C4-2B (cell line): ENCODE measurements around the gene ITGA2B.

Source experiments
- H3K27ac ChIP-seq: fragments of 450-650 bp; 2 replicates; pipeline ENCODE4 v1.5.1; 2017
- CTCF ChIP-seq: fragments of 450-650 bp; conservative IDR thresholded peaks from 2 replicates; pipeline ENCODE4 v1.5.1; 2017; ENCODE audit warnings: mild to moderate bottlenecking
- ZFX ChIP-seq: fragments of 450-650 bp; IDR thresholded peaks from 2 replicates; pipeline ENCODE4 v1.6.1; 2017

Gene ITGA2B

GRCh38 chr17:44389281-44389680 is at the start of gene ITGA2B:
TSS of gene ITGA2B (minus strand) at chr17:44389649. CDS start at chr17:44389473, 176 bp downstream.
- TF ChIP-seq CTCF, result no peak
- TF ChIP-seq ZFX, result no peak
- no peak within 1 kb of the TSS for H3K27ac ChIP-seq

- H3K27ac ChIP-seq, result no peak overlapping the region
- no peak for TF ChIP-seq ZFX
- no peak for TF ChIP-seq CTCF
These were observed 49.7 kb upstream of the ITGA2B start for GRCh38 chr17:44439168-44439567.

- H3K27ac ChIP-seq, result no peak overlapping the region
- TF ChIP-seq CTCF (no peak), ZFX (no peak)
These were observed 49.2 kb upstream of the ITGA2B start for GRCh38 chr17:44438636-44439035.

- no peak overlapping the region for H3K27ac ChIP-seq
- TF ChIP-seq CTCF (no peak), ZFX (no peak)
These were observed 46.9 kb upstream of the ITGA2B start for GRCh38 chr17:44436336-44436735.

GRCh38 chr17:44432254-44433157 is 43.1 kb upstream of the ITGA2B start:
- H3K27ac ChIP-seq, result no peak overlapping the region
- no peak for TF ChIP-seq CTCF

- no peak for TF ChIP-seq CTCF
- TF ChIP-seq ZFX, result no peak
- H3K27ac ChIP-seq, result no peak overlapping the region
These were observed 35.5 kb upstream of the ITGA2B start for GRCh38 chr17:44424828-44425461.

- no peak overlapping the region for H3K27ac ChIP-seq
- TF ChIP-seq ZFX, result no peak
- no peak for TF ChIP-seq CTCF
These were observed 28.1 kb upstream of the ITGA2B start for GRCh38 chr17:44417553-44417952.
